ENCODE measurements around the gene RPL4.

DNA sequence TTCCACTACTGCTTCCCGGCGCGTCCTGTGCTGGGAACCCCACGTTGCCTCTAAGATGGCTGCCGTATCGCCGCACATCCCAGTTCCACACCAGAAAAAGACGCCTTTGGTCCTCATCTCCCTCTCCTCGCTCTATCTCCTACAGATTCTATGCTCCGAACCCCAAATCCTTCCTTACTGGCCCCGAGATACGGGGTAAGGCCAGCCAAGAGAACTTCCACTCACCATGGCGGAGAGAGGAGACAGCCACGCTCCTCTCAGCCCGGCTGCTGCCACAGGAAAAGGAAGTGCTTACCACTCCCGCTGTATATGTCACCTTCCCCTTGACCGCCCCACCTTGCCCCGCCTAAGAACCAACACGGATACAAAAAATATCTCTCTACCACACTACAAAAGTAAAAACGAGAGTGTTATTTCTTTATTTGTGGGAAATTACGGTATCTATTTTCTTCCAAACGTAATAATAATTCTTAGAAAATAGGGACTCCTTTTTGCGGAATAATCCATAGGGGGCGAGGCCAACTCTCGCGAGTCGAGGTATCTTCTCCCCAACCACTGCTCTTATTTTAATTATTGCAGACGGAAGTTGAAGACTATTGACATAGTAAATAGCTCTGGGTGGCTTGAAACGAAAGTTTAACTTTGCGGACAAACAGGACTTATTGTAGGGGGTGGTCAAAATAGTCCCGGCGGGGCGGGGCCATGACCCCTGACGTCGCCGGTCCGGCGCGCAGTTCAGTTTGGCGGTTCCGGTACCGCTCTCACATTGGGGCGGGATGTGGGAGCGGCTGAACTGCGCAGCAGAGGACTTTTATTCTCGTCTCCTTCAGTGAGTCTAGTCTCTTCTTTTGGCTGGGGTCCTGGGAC lies at the start of gene RPL4, which contains the start of gene ZWILCH:
- TF ChIP-seq POLR2A (IDR thresholded peaks at IDR 0.05; ENCODE audit: low read length) (peak; percentile 99), GATA1 (IDR thresholded peaks at IDR 0.05; ENCODE audit: low read depth, low read length) (no peak)

All from erythroblast (primary cell).